Stimulated activated CD4-positive, alpha-beta T cell treated with anti-CD3 and anti-CD28 coated beads, Interleukin-12 subunit alpha, Interleukin-12 subunit beta, amount 100 ng/mL, for 48 hours (primary cell): ENCODE data around the gene ERF.

Source experiments
- DNase-seq, 3 donors: peaks; one replicate each; pipeline ENCODE4 v3.0.0-alpha.2; 2020; ENCODE audit warnings: low read depth in 2 of 3, low spot score in 1 of 3

ERF gene

DNA sequence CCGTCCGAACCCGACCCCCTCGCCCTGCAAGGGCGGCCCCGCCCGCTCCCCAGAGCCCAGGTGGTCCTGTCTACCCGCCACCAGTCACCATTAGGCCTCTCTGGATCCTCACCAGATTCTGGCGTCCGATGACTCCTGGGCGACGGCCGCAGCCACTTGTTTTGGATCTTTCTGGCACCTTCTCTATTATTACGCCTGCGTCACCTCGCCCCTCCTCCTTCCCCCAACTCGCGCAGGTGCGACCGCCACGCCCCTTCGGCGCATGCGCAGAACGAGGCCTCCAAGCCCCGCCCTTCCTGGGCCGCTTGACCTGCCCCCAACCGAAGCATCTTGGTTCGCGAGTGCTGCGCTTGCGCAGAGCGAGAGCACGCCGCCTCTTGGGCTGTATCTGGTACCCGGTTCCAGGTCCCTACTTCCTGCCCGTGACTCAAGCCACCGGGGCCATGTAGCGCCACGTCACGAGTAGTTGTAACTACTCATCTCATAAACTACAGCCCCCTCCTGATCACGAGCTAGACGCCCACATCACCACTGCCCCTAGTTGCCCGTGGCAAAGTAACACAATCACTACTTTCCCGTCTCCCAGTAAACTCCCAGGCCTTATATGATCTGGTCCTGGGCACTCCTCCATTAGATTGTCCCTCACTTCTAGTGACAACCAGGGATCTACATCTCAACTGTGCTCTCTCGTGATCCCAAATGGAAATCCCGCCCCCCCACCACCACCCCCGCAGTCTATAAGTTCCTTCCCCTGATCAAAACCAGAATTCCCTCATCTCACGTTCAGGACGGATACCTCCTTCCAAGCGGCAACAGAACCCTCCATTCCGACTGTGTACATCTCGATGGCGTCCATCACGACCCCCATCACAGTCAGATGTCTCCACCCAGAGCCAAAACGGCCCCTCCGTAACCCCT, 37.1 kb downstream of the ERF start, which contains the start of gene DEDD2:
TSS of gene DEDD2 (minus strand) at position 158 of the 918 bp plus-strand sequence. CDS start 670 bp downstream, outside the sequence.
- peak; percentile 99 to 100 (median 100) for DNase-seq

DNA sequence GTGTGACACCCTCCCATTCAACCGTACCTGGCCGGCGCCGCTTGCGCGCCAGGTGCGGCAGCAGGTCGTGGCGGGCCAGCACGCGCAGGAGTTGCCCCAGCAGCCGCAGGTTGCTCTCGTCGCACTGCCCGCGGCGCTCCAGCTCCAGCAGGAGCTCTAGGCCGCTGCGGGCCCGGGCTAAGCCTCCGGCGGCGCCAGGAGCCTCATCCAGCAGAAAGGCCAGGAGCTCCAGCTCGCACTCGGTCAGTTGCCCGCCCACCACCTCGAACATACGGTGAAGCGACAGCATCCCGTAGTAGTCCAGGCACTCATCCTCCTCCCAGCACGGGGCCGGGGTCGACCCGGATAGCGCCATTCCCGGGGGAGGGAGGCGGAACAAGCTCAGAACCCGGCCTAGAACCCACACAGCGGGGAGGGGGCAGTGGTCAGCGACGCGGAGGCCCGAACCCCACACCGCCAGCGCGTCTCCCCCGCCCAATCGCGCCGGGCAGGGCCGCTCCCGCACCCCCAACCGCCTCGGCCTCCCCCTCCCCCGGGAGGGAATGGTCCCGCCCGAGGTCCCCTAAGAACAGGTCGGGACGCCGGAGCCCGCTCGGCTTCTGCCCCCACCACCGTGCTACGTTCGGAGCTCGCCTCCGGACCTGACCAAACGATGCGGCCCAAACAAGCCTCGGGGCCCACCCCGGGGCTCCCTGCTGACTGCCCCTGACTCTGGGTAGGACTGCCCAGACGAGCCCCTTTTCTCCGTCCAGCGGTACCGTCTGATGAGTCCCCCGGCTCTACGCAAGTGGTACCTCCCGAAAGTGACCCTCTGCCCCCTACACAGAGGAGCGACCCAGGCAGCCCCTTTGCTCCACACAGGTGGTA, 38.0 kb downstream of the ERF start:
- DNase-seq, result peak in 1 of 3 donors; percentile 27

DNA sequence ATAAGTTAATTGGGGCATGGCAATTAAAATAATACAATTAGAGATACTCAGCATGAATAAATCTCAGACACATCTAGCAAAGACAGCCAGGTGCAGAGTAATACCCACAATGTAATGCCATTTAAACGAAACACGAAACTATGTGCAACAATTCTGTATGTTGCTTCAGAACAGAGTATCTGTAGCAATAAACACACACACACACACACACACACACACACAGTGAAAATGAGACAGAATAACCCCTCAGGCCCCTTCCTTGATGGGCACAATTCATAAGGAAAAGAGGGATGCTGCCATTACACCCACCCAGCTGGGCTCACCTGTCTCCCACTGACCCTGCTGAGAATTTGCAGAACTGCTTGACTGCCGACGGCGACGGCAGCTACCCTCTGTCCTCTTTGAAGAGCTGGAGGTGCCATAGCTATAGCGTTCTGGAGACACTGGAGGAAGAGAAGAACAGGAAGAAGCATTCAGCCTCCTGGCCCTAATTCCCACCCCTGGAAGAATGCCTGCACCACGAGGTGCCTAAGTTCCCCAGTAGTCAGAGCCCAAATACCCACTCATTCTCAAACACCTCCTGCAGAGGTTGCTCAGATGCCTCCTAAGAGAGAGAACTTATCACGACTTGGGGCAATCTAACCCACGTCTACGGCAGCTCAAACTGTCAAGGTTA, 40.0 kb downstream of the ERF start:
- no peak for DNase-seq

DNA sequence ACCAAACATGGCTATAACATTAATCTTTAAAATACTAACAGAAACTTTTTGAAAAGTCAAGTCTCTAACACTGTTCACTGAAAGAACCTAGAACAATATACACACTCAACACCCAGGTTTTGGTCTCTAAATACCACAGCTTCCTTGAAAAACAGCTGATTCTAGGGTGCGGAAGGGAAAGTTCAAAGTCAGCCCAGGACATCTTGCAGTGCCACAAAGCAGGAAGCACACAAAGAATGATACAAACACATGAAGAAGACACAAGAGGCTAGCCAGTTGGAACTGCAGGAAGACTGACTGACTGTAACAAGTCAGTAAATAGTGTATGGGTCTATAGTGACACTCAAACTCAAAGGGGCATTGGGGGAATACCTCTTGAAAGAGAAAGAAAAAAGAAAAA, 42.0 kb downstream of the ERF start:
- DNase-seq, result no peak

DNA sequence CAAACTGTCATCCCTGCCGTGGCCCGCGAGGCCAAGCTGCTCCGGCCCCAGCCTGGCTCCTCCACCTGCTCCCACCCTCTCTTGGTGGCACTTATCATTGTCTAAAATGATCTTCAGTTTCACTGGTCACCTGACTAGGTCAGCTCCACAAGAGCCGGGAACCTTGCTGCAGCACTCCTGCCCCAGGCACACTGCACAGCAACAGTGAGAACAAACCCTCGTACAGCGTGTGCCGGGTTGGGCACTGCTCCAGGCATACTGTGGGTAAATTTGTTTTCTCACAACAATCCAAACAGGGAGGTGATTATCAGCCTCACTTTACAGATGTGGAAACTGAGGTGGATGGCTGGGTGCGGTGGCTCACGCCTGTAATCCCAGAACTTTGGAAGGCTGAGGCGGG, 46.3 kb downstream of the ERF start:
- DNase-seq, result no peak

DNA sequence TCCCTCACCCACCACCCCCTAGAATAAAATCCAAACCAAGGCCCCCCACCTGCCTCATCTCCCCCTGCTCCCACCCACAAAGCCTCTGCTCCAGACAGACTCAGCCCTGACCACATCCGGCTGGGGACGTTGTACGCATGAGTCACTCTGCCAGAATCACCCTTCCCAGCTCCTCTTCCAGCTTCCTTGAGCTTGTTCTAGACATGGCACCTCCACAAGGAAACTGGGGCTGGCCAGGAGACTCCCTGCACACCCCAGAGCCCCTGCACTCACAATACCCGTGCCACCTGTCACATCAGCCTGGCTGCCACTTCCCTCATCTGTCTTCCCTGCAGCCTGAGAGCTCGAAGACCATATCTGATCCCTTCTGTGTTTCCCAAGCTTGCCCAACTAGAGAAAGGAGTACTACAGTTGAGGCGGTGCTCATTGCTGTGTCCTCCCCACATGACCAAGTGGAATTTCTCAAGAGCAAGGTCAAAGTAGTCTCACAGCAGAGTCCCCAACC, 47.1 kb downstream of the ERF start:
- no peak for DNase-seq

DNA sequence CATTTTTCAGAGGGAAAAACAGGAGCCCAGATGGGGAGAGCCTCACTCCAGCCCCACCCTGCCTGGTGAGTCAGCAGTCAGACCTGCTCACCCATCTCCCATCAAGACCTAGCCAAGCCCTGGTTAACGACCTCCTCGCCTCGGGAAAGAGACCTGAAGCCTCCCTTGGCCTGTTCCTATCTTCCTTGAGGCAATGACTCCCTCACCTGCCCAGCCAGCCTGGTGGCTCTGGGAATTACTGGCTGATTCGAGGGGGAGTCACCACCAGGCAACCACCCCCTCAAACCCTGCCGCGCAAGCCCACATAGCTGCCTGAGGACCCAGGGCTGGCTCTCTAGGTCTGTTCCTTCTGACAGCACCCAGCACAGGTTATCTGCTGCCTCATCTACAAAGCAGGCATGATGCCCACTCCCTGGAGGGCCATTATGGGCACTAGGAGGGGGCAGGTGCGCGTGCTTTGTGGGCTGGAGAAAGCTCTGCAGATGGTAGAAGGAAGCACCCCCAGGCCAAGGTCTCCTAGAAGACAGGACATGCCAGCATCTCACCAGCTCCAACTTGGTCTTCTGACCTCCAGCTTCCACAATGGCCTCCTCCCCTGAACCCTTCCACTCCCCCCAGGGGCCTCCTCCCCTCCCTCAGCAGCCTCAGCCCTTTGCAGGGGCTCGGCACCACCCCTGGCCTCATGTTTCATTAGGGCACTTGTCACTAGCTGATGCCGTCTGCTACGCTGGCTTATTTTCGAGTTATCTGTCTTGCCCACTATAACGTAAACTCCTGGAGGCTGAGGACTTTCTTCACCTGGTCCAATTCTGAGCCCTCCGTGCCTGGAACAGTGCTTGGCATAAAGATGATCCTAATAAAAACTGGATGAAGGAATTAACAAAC, 47.8 kb downstream of the ERF start:
- no peak for DNase-seq

DNA sequence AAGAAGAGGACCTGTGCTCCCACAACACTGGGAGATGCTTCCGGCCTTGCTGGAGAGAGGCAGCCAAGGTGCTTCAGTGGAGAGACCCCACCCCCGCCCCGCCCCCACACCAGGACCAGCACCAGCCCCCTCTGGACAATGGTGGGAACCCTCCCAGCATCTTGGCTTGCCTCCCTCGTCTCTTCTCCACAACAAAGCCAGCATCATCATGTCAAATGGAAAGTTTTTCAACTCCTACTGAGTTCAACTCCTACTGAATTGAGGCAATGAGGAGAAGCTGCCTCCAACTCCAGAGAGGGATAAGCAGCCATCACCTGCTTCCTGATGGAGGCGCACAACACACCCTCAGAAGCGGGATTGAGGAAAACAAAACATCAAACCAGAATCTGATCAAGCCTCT, 50.3 kb downstream of the ERF start:
- no peak for DNase-seq

DNA sequence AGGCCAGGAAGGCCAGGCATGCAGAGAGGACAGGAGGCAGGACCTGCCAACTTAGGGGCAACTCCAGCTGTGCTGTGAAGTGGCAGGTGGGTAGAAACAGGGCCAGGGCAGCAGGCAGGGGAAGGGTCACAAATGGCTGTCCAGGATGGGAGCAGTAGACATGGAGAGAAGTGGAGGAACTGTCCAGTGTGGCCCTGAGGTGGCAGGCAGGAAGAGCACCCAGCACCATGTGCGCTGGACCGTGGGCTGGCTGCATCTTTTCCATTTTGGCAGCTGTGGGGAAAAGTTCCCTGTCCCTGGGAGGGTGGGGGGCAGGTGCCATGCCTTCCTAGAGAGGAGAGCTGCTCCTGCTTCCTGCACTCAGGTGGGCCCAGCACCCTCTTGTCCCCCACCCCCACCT, 51.2 kb downstream of the ERF start:
- DNase-seq, result no peak

DNA sequence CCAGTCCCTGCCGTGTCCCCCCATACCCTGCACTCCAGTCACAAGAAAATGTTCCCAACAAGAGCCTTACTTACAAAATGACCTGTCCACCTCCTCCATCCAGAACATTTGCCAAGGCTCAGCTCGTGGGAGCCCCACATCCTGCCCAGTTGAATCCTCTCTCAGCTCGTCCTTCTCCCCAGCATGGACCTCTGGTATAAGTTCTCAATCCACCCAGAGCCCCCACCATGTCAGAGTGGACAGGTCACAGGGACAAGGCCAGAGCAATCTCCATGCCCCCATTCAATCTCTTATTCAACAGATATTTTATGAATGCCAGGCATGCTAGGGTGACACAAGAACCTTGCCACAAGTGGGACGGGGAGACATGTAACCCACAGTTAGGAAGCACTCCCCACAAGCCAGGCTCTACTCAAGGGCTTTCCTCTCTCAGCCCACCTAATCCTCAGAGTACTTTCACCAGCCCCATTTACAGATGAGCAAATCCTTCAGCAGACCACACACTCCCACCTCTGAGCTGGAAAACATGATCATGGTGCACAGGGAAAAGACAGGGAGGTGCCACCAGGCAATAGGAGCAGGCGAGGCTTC, 52.5 kb downstream of the ERF start:
- DNase-seq, result no peak

DNA sequence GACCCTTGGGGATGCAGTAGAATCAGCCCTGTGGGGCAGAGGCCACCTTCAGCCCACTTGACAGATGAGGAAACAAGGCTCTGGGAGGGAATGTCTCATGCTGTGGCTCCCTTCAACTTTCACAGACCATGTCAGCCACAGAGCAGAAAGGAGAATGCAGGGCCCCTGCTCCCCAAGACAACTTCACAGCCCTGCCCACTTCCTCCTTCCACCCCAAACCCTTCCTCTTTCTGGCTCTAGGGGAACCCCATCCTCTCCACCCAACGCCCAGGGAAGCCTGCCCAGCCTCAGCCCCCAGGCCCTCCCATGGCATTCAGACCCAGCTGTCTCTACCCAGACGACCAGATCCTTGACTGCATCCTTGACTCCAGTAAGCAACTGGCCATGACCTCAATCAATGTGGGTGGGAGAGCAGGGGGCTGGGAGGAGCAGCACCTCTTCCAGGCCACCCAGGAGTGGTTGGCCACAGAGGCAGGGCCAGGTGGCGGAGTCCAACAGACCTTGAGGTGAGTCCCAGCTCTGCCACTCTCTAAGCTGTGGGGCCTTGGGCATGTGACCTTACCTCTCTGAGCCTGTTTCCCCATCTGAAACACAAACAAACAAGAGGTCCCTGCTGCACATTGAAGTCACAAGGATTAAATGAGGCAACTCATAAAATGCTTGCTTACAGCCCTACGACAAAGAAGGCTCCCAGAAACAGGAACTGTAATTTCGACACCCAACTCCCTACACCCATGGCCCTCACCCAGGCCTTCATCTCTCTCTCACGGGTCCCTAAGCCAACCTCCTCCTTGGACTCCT, 53.2 kb downstream of the ERF start:
- DNase-seq, result no peak

DNA sequence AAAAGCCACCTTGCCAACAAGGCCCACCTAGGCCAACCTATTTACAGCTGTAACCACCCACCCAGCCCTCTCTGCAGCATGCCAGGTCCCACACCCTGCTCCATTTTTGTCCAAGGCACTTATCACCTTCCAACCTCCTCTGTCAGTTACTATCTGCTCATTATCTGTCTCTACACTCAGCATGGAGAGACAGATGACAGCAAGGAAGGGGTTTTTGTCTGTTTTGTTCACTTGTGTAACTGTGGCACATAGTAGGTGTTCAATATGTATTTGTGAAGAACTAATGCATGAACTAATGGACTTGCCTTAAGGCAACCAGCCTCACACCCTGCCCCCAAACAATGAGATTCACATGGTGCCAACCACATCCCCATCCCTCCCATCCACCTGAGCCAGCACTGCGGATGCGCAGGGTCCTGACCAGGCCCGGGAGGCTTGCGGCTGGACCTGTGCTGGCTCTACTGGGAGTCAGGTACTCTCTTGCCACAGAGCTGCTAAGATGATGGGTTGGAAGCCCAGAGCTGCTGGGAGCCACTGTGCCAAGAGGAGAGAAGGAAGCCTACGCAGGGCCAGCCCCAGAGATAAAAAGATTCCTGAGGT, 54.7 kb downstream of the ERF start:
- no peak for DNase-seq

DNA sequence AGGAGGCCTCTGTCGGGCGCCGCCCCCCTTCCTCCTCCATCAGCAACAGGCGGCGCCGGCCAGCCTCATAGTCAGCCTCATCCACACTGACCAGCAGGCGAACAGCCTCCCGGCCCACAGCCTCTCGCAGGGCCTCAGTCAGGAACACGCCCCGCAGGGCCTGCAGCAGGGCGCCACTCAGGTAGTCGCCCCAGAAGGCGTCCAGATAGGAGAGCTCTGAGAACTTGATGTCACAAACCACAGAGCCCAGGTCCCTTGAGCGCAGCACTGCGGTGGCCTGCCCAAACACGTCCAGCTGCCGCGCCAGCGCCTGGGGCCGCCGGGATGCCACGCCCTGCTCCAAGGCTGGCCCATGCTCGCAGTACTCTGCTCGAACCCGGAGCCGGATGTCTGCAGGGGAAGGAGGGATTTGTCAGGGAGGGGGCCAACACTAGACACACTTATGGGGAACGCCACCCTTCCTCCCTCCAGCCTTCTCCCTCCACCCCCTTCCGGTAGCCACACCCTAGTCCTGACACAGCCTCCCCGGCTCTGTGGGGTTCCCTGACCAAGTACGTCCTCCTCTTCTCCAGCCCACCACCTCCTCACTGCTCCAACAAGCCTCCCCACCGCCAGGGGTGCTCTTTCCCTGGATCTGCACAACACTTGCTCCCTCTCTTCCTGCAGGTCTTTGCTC, 55.4 kb downstream of the ERF start:
- peak; percentile 49 to 61 (median 50) for DNase-seq

DNA sequence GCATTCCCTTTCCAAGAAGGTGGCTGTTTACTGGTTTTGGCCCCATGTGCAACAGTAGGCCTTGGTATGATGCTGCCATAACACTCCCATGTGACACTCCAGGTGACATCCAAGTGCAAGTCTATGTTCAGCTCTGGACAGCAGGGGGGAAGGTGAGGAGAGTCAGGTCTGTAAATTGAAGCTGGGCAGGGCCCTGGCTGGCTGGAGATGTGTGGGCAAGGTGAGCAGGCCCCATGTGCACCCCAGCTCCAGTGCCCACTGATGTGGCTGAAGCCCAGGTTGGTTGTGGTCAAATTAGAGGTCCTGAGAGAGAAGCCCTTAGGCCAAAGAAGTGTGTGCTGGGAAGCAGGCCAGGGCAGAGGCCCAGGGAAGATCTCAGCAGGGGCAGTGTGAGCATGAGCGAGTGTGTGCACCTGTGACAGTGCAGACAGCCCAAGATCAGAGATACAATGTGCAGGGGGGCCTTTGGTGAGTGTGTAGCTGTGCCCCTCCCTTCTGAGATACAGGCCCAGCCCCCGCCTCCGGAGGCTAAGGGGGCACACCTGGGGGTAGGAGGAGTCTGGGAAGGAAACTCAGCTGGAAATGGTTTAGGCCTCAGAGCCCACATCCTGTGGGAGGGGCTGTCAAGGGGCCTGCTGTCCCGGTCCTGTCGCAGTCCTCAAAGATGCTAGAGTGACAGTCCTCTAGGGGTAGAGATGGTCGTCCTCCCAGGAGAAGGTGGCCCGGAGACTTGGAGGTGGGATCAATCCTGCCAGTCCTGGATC, 56.1 kb downstream of the ERF start:
- no peak for DNase-seq
